HL-60 (cell line): Measurements from ENCODE around the gene RYR3.

Experiments used
- DNase-seq, 2 experiments: peaks; one replicate each; pipeline ENCODE4 v3.0.0-alpha.2; 2010 to 2020; ENCODE audit warnings: low read depth in 1 of 2, low spot score in 1 of 2
- H3K27ac ChIP-seq: fragments of 250-450 bp; sonication (Bioruptor Pico); replicated peaks from 2 replicates; pipeline ENCODE4 v1.5.1; 2020; ENCODE audit warnings: mild to moderate bottlenecking, moderate library complexity
- H3K27me3 ChIP-seq: fragments of 250-450 bp; sonication (Bioruptor Pico); 2 replicates; pipeline ENCODE4 v1.5.1; 2021; ENCODE audit warnings: mild to moderate bottlenecking, moderate library complexity; ENCODE audit not compliant: insufficient read depth, poor library complexity, severe bottlenecking
- H3K4me3 ChIP-seq: replicated peaks from 2 replicates; pipeline ENCODE4 v1.5.1; 2011; ENCODE audit warnings: mild to moderate bottlenecking, control low read depth, low read length; ENCODE audit not compliant: insufficient read depth
- GABPA ChIP-seq: IDR thresholded peaks from 2 replicates; pipeline ENCODE4 v1.6.1; 2012; ENCODE audit warnings: low read depth
- POLR2AphosphoS5 ChIP-seq: IDR thresholded peaks from 2 replicates; pipeline ENCODE4 v1.6.1; 2012; ENCODE audit warnings: low read depth
- REST ChIP-seq: IDR thresholded peaks from 2 replicates; pipeline ENCODE4 v1.6.1; 2012; ENCODE audit warnings: low read depth; ENCODE audit not compliant: insufficient replicate concordance
- SPI1 ChIP-seq: IDR thresholded peaks from 2 replicates; pipeline ENCODE4 v1.6.1; 2012; ENCODE audit warnings: low read depth, mild to moderate bottlenecking, borderline replicate concordance
- TF ChIP-seq, protein P1 (sequence below): IDR thresholded peaks from one replicate; pipeline ENCODE4 v1.5.1; 2011; ENCODE audit warnings: low read length, control low read depth, inconsistent platforms; ENCODE audit not compliant: insufficient read depth

The RYR3 gene

GRCh38 chr15:33699145-33699544 is 388.4 kb downstream of the RYR3 start:
- no peak overlapping the region for H3K27ac ChIP-seq
- H3K27me3 ChIP-seq = no peaks in the 10 kb centered on the region
- TF ChIP-seq SPI1 = no peak
- TF ChIP-seq REST = no peak
- no peak for TF ChIP-seq POLR2AphosphoS5
- TF ChIP-seq, protein P1, sequence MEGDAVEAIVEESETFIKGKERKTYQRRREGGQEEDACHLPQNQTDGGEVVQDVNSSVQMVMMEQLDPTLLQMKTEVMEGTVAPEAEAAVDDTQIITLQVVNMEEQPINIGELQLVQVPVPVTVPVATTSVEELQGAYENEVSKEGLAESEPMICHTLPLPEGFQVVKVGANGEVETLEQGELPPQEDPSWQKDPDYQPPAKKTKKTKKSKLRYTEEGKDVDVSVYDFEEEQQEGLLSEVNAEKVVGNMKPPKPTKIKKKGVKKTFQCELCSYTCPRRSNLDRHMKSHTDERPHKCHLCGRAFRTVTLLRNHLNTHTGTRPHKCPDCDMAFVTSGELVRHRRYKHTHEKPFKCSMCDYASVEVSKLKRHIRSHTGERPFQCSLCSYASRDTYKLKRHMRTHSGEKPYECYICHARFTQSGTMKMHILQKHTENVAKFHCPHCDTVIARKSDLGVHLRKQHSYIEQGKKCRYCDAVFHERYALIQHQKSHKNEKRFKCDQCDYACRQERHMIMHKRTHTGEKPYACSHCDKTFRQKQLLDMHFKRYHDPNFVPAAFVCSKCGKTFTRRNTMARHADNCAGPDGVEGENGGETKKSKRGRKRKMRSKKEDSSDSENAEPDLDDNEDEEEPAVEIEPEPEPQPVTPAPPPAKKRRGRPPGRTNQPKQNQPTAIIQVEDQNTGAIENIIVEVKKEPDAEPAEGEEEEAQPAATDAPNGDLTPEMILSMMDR = no peak
- no peak for TF ChIP-seq GABPA
- H3K4me3 ChIP-seq = no peak overlapping the region
- no peak for DNase-seq

DNA sequence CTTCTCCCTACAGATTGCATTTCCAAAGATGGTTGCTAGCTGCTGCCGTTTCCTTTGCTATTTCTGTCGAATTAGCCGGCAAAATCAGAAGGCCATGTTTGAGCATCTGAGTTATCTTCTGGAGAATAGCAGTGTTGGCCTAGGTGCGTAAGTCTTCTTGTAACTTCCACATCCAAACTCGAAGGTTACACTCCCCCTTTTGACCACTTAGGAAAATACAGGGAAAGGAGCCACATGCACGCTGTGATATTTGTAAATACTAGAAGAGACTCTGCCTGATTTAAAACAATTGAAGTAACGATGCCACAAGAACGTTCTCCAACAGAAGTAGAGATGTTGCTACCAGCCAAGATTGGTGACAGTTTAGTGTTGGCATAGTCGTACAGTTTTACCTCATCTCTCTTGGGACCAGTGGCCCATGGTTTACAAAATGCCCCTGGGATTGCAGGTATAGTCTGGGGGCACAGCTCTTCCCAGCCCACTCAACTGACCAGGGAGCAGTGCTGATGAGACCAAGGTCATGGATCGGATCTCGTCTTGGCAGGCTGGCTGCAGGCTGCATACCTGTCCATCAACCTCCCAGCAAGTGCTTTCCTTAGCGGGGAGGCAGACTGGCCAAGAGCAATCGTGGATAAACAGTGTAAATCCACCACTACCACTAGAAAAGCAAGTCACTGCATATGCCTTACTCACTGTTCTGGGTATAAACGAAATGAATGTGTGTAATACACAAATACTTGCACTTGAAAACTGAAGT is 389.1 kb downstream of the RYR3 start:
- DNase-seq = no peak
- TF ChIP-seq GABPA = no peak
- no peak for TF ChIP-seq POLR2AphosphoS5
- no peak for TF ChIP-seq REST
- TF ChIP-seq, protein P1 = no peak
- Histone ChIP-seq H3K27me3 (no peaks in the 10 kb centered on the region), H3K4me3 (no peak overlapping the region), H3K27ac (no peak overlapping the region)

DNA sequence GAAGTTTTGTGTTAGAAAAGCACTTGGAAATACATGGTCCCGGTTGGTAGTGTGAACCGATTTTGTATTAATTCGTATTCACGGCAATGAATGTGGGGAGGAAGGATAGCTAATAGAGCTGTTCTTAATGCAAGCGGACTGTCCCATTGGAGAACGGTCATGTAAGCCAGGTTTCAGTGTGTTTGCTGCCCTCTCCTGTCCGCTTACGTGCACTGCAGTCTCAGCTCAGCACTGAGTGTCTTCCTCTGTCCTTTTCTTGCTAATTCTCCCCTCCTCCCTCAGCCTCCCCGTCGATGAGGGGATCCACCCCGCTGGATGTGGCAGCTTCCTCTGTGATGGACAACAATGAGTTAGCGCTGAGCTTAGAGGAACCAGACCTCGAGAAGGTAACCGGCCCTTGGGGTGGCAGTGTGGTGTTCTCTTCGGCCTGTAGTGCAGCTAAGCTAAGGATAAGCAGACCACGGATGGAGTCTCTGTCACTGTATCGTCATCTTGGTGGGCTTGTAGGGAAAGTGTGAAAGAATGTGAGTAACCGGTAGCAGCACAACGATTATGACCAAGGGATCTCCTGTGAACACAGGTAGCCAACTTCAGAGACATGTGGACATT is 390.0 kb downstream of the RYR3 start:
- H3K27ac ChIP-seq = no peak overlapping the region
- H3K27me3 ChIP-seq = no peaks in the 10 kb centered on the region
- H3K4me3 ChIP-seq = no peak overlapping the region
- TF ChIP-seq, protein P1 = peak; percentile 97
- no peak for TF ChIP-seq GABPA
- peak; percentile 25 to 59 for DNase-seq
